ENCODE data around the gene TMEM184A.

Gene TMEM184A

GRCh38 chr7:1513657-1514095 lies 42.3 kb downstream of the TMEM184A start:
- H3K4me3 ChIP-seq (ENCODE audit: low read length) = no peak overlapping the region
- DNase-seq (ENCODE audit: low read depth, low spot score) = no peak

- peak overlapping the region; percentile 32 for H3K4me3 ChIP-seq (ENCODE audit: low read length)
- DNase-seq (ENCODE audit: low read depth, low spot score) = peak; percentile 85
These were observed 43.0 kb downstream of the TMEM184A start for GRCh38 chr7:1512781-1513656.

- H3K4me3 ChIP-seq (ENCODE audit: low read length) = peak overlapping the region; percentile 46
- DNase-seq (ENCODE audit: low read depth, low spot score) = no peak
These were observed 44.3 kb downstream of the TMEM184A start for GRCh38 chr7:1511444-1512422.

GRCh38 chr7:1510780-1511154 lies 45.2 kb downstream of the TMEM184A start:
- peak; percentile 83 for DNase-seq (ENCODE audit: low read depth, low spot score)
- peak overlapping the region; percentile 46 for H3K4me3 ChIP-seq (ENCODE audit: low read length)

- H3K4me3 ChIP-seq (ENCODE audit: low read length) = no peak overlapping the region
These were observed 46.8 kb downstream of the TMEM184A start for GRCh38 chr7:1509226-1509625.

GRCh38 chr7:1508277-1508758 lies 47.7 kb downstream of the TMEM184A start:
- peak; percentile 97 for DNase-seq (ENCODE audit: low read depth, low spot score)
- no peak overlapping the region for H3K4me3 ChIP-seq (ENCODE audit: low read length)

More at GRCh38 chr7:1509226-1509625, 46.8 kb downstream of the TMEM184A start:
- no peak for DNase-seq (ENCODE audit: low read depth, low spot score)

GRCh38 chr7:1505731-1506550 lies 50.1 kb downstream of the TMEM184A start:
- peak; percentile 79 for DNase-seq (ENCODE audit: low read depth, low spot score)

GRCh38 chr7:1503816-1504775 lies 51.9 kb downstream of the TMEM184A start, which contains the start of gene INTS1:
Gene INTS1, minus strand, starts transcription at chr7:1504389. Its CDS starts 429 bp downstream, at chr7:1503960.
- DNase-seq (ENCODE audit: low read depth, low spot score) = peak; percentile 85
- peak within 1 kb of the TSS; percentile 82 for H3K4me3 ChIP-seq (ENCODE audit: low read length)

More at GRCh38 chr7:1505731-1506550, 50.1 kb downstream of the TMEM184A start:
- peak overlapping the region; percentile 82 for H3K4me3 ChIP-seq (ENCODE audit: low read length)

GRCh38 chr7:1503390-1503789 lies 52.6 kb downstream of the TMEM184A start:
- peak overlapping the region; percentile 82 for H3K4me3 ChIP-seq (ENCODE audit: low read length)
- no peak for DNase-seq (ENCODE audit: low read depth, low spot score)

- peak overlapping the region; percentile 82 for H3K4me3 ChIP-seq (ENCODE audit: low read length)
- DNase-seq (ENCODE audit: low read depth, low spot score) = no peak
These were observed 53.2 kb downstream of the TMEM184A start for GRCh38 chr7:1502845-1503244.

- DNase-seq (ENCODE audit: low read depth, low spot score) = no peak
- H3K4me3 ChIP-seq (ENCODE audit: low read length) = no peak overlapping the region
These were observed 54.3 kb downstream of the TMEM184A start for GRCh38 chr7:1501487-1502270.

GRCh38 chr7:1500064-1500807 lies 55.8 kb downstream of the TMEM184A start:
- DNase-seq (ENCODE audit: low read depth, low spot score) = no peak
- no peak overlapping the region for H3K4me3 ChIP-seq (ENCODE audit: low read length)

GRCh38 chr7:1499367-1500029 lies 56.5 kb downstream of the TMEM184A start:
- DNase-seq (ENCODE audit: low read depth, low spot score) = no peak

GRCh38 chr7:1498370-1499305 lies 57.4 kb downstream of the TMEM184A start:
- no peak for DNase-seq (ENCODE audit: low read depth, low spot score)
- H3K4me3 ChIP-seq (ENCODE audit: low read length) = no peak overlapping the region

More at GRCh38 chr7:1499367-1500029, 56.5 kb downstream of the TMEM184A start:
- H3K4me3 ChIP-seq (ENCODE audit: low read length) = no peak overlapping the region

All from Jurkat, Clone E6-1 (cell line).